ENCODE results near the gene MTMR12. TPM values are rescaled to one million over a fixed set of nuclear protein-coding genes. Genes with fewer than 3 reads are reported as not detected.

Gene MTMR12
- total and polyA plus RNA-seq, 4 donors, result 16.2 to 19.9 (median 18.1) TPM

GRCh38 chr5:32280656-32281081 is 32.1 kb downstream of the MTMR12 start:
- no peaks in the 10 kb centered on the region for H3K36me3 ChIP-seq (ENCODE audit: control insufficient read depth, insufficient read depth, low read length)
- 88% methylated on average over 1 of the region's 5 CpGs for WGBS (ENCODE audit: insufficient coverage)
- H3K4me1 ChIP-seq (ENCODE audit: control insufficient read depth, insufficient read depth, low read length), result no peaks in the 10 kb centered on the region
- no peak overlapping the region for H3K4me3 ChIP-seq (ENCODE audit: low read depth, low read length)
- DNase-seq (ENCODE audit: low read depth in 4 of 6, low spot score in 6 of 6), result no peak
- H3K9me3 ChIP-seq (ENCODE audit: control insufficient read depth, insufficient read depth, low read length), result no peaks in the 10 kb centered on the region
- no peak overlapping the region for H3K27ac ChIP-seq (ENCODE audit: low read depth, low read length)
- H3K27me3 ChIP-seq (ENCODE audit: control insufficient read depth, insufficient read depth, low read length), result no peaks in the 10 kb centered on the region

- H3K4me3 ChIP-seq (ENCODE audit: low read depth, low read length), result no peak overlapping the region
- no peaks in the 10 kb centered on the region for H3K27me3 ChIP-seq (ENCODE audit: control insufficient read depth, insufficient read depth, low read length)
- no peak for DNase-seq (ENCODE audit: low read depth in 4 of 6, low spot score in 6 of 6)
- no peaks in the 10 kb centered on the region for H3K4me1 ChIP-seq (ENCODE audit: control insufficient read depth, insufficient read depth, low read length)
- no peaks in the 10 kb centered on the region for H3K36me3 ChIP-seq (ENCODE audit: control insufficient read depth, insufficient read depth, low read length)
- WGBS (ENCODE audit: insufficient coverage), result 100% methylated on average over 1 of the region's 3 CpGs
- H3K9me3 ChIP-seq (ENCODE audit: control insufficient read depth, insufficient read depth, low read length), result no peaks in the 10 kb centered on the region
- H3K27ac ChIP-seq (ENCODE audit: low read depth, low read length), result no peak overlapping the region
Measured at GRCh38 chr5:32279786-32280185, 33.0 kb downstream of the MTMR12 start.

GRCh38 chr5:32279223-32279622 is 33.5 kb downstream of the MTMR12 start:
- 94% methylated on average over 2 of the region's 3 CpGs for WGBS (ENCODE audit: insufficient coverage)
- no peaks in the 10 kb centered on the region for H3K9me3 ChIP-seq (ENCODE audit: control insufficient read depth, insufficient read depth, low read length)

GRCh38 chr5:32278406-32278805 is 34.3 kb downstream of the MTMR12 start:
- WGBS (ENCODE audit: insufficient coverage), result 93% methylated on average over 3 of the region's 3 CpGs
- no peak overlapping the region for H3K27ac ChIP-seq (ENCODE audit: low read depth, low read length)
- no peaks in the 10 kb centered on the region for H3K27me3 ChIP-seq (ENCODE audit: control insufficient read depth, insufficient read depth, low read length)
- H3K4me1 ChIP-seq (ENCODE audit: control insufficient read depth, insufficient read depth, low read length), result no peaks in the 10 kb centered on the region
- H3K9me3 ChIP-seq (ENCODE audit: control insufficient read depth, insufficient read depth, low read length), result no peaks in the 10 kb centered on the region
- no peak for DNase-seq (ENCODE audit: low read depth in 4 of 6, low spot score in 6 of 6)
- H3K36me3 ChIP-seq (ENCODE audit: control insufficient read depth, insufficient read depth, low read length), result peaks cover 3% of the 10 kb centered on the region
- no peak overlapping the region for H3K4me3 ChIP-seq (ENCODE audit: low read depth, low read length)

More at GRCh38 chr5:32279223-32279622, 33.5 kb downstream of the MTMR12 start:
- H3K27ac ChIP-seq (ENCODE audit: low read depth, low read length), result no peak overlapping the region
- H3K4me3 ChIP-seq (ENCODE audit: low read depth, low read length), result no peak overlapping the region
- DNase-seq (ENCODE audit: low read depth in 4 of 6, low spot score in 6 of 6), result no peak
- no peaks in the 10 kb centered on the region for H3K4me1 ChIP-seq (ENCODE audit: control insufficient read depth, insufficient read depth, low read length)
- H3K27me3 ChIP-seq (ENCODE audit: control insufficient read depth, insufficient read depth, low read length), result no peaks in the 10 kb centered on the region
- H3K36me3 ChIP-seq (ENCODE audit: control insufficient read depth, insufficient read depth, low read length), result peaks cover 3% of the 10 kb centered on the region

- H3K36me3 ChIP-seq (ENCODE audit: control insufficient read depth, insufficient read depth, low read length), result peaks cover 6% of the 10 kb centered on the region
- no peak for DNase-seq (ENCODE audit: low read depth in 4 of 6, low spot score in 6 of 6)
- no peak overlapping the region for H3K27ac ChIP-seq (ENCODE audit: low read depth, low read length)
- H3K9me3 ChIP-seq (ENCODE audit: control insufficient read depth, insufficient read depth, low read length), result no peaks in the 10 kb centered on the region
- H3K4me1 ChIP-seq (ENCODE audit: control insufficient read depth, insufficient read depth, low read length), result no peaks in the 10 kb centered on the region
- no peak overlapping the region for H3K4me3 ChIP-seq (ENCODE audit: low read depth, low read length)
- H3K27me3 ChIP-seq (ENCODE audit: control insufficient read depth, insufficient read depth, low read length), result no peaks in the 10 kb centered on the region
Measured at GRCh38 chr5:32277798-32278197, 34.9 kb downstream of the MTMR12 start.

GRCh38 chr5:32276173-32276853 is 36.4 kb downstream of the MTMR12 start:
- no CpG with 5 or more reads among the region's 4 CpGs for WGBS (ENCODE audit: insufficient coverage)
- no peak overlapping the region for H3K4me3 ChIP-seq (ENCODE audit: low read depth, low read length)
- peak overlapping the region; percentile 47 for H3K27ac ChIP-seq (ENCODE audit: low read depth, low read length)
- DNase-seq (ENCODE audit: low read depth in 4 of 6, low spot score in 6 of 6), result peak in 1 of 6 donors; percentile 21
- peaks cover 16% of the 10 kb centered on the region for H3K36me3 ChIP-seq (ENCODE audit: control insufficient read depth, insufficient read depth, low read length)
- H3K4me1 ChIP-seq (ENCODE audit: control insufficient read depth, insufficient read depth, low read length), result no peaks in the 10 kb centered on the region
- no peaks in the 10 kb centered on the region for H3K9me3 ChIP-seq (ENCODE audit: control insufficient read depth, insufficient read depth, low read length)
- H3K27me3 ChIP-seq (ENCODE audit: control insufficient read depth, insufficient read depth, low read length), result no peaks in the 10 kb centered on the region

GRCh38 chr5:32275396-32275741 is 37.4 kb downstream of the MTMR12 start:
- Histone ChIP-seq H3K27me3 (ENCODE audit: control insufficient read depth, insufficient read depth, low read length) (no peaks in the 10 kb centered on the region), H3K4me3 (ENCODE audit: low read depth, low read length) (no peak overlapping the region), H3K9me3 (ENCODE audit: control insufficient read depth, insufficient read depth, low read length) (no peaks in the 10 kb centered on the region), H3K4me1 (ENCODE audit: control insufficient read depth, insufficient read depth, low read length) (no peaks in the 10 kb centered on the region), H3K36me3 (ENCODE audit: control insufficient read depth, insufficient read depth, low read length) (peaks cover 16% of the 10 kb centered on the region), H3K27ac (ENCODE audit: low read depth, low read length) (no peak overlapping the region)
- 46% methylated on average over 2 of the region's 3 CpGs for WGBS (ENCODE audit: insufficient coverage)
- DNase-seq (ENCODE audit: low read depth in 4 of 6, low spot score in 6 of 6), result no peak

GRCh38 chr5:32274548-32275395 is 38.0 kb downstream of the MTMR12 start:
- DNase-seq (ENCODE audit: low read depth in 4 of 6, low spot score in 6 of 6), result no peak
- Histone ChIP-seq H3K4me3 (ENCODE audit: low read depth, low read length) (no peak overlapping the region), H3K4me1 (ENCODE audit: control insufficient read depth, insufficient read depth, low read length) (no peaks in the 10 kb centered on the region), H3K9me3 (ENCODE audit: control insufficient read depth, insufficient read depth, low read length) (no peaks in the 10 kb centered on the region), H3K36me3 (ENCODE audit: control insufficient read depth, insufficient read depth, low read length) (peaks cover 16% of the 10 kb centered on the region), H3K27me3 (ENCODE audit: control insufficient read depth, insufficient read depth, low read length) (no peaks in the 10 kb centered on the region), H3K27ac (ENCODE audit: low read depth, low read length) (peak overlapping the region; percentile 38)
- 49% methylated on average over 5 of the region's 11 CpGs for WGBS (ENCODE audit: insufficient coverage)

GRCh38 chr5:32273821-32274220 is 38.9 kb downstream of the MTMR12 start:
- no peak overlapping the region for H3K27ac ChIP-seq (ENCODE audit: low read depth, low read length)
- peaks cover 21% of the 10 kb centered on the region for H3K36me3 ChIP-seq (ENCODE audit: control insufficient read depth, insufficient read depth, low read length)
- no peaks in the 10 kb centered on the region for H3K27me3 ChIP-seq (ENCODE audit: control insufficient read depth, insufficient read depth, low read length)
- WGBS (ENCODE audit: insufficient coverage), result 100% methylated on average over 1 of the region's 2 CpGs
- H3K4me3 ChIP-seq (ENCODE audit: low read depth, low read length), result no peak overlapping the region
- DNase-seq (ENCODE audit: low read depth in 4 of 6, low spot score in 6 of 6), result no peak
- no peaks in the 10 kb centered on the region for H3K9me3 ChIP-seq (ENCODE audit: control insufficient read depth, insufficient read depth, low read length)
- no peaks in the 10 kb centered on the region for H3K4me1 ChIP-seq (ENCODE audit: control insufficient read depth, insufficient read depth, low read length)

GRCh38 chr5:32272746-32273145 is 40.0 kb downstream of the MTMR12 start:
- Histone ChIP-seq H3K9me3 (ENCODE audit: control insufficient read depth, insufficient read depth, low read length) (no peaks in the 10 kb centered on the region), H3K36me3 (ENCODE audit: control insufficient read depth, insufficient read depth, low read length) (peaks cover 28% of the 10 kb centered on the region), H3K4me3 (ENCODE audit: low read depth, low read length) (no peak overlapping the region), H3K4me1 (ENCODE audit: control insufficient read depth, insufficient read depth, low read length) (no peaks in the 10 kb centered on the region), H3K27ac (ENCODE audit: low read depth, low read length) (no peak overlapping the region), H3K27me3 (ENCODE audit: control insufficient read depth, insufficient read depth, low read length) (no peaks in the 10 kb centered on the region)
- 95% methylated on average over 2 of the region's 2 CpGs for WGBS (ENCODE audit: insufficient coverage)
- DNase-seq (ENCODE audit: low read depth in 4 of 6, low spot score in 6 of 6), result no peak

Measured in spinal cord (tissue), 10 donors.